NB4 (cell line): ENCODE data around the gene HGS.

Source experiments
- DNase-seq: peaks from one replicate; pipeline ENCODE4 v3.0.0; 2010; ENCODE audit warnings: low read depth
- H3K4me3 ChIP-seq: one replicate; pipeline ENCODE4 v1.5.1; 2011; ENCODE audit warnings: mild to moderate bottlenecking, low read depth, low read length, moderate library complexity
- CTCF ChIP-seq: IDR thresholded peaks from one replicate; pipeline ENCODE4 v1.5.1; 2012; ENCODE audit warnings: low read depth, low read length
- MAX ChIP-seq: IDR thresholded peaks from 2 replicates; pipeline ENCODE4 v1.6.1; 2011; ENCODE audit warnings: low read depth, low read length
- MYC ChIP-seq: IDR thresholded peaks from 2 replicates; pipeline ENCODE4 v1.6.1; 2011; ENCODE audit warnings: low read depth, low read length
- POLR2A ChIP-seq: IDR thresholded peaks from 2 replicates; pipeline ENCODE4 v1.6.1; 2011; ENCODE audit warnings: mild to moderate bottlenecking; ENCODE audit not compliant: insufficient read length; ENCODE audit errors: extremely low read depth

The HGS gene

GRCh38 chr17:81652906-81653771, 30.7 kb upstream of the HGS start:
- DNase-seq: no peak
- no peak overlapping the region for H3K4me3 ChIP-seq
- TF ChIP-seq MAX (peak; percentile 13; the same call in 1 of the 2 replicates), POLR2A (no peak)

GRCh38 chr17:81655378-81656117, 28.3 kb upstream of the HGS start:
- no peak for DNase-seq
- no peak overlapping the region for H3K4me3 ChIP-seq
- TF ChIP-seq MAX: no peak
- TF ChIP-seq CTCF: no peak
- TF ChIP-seq POLR2A: no peak
- no peak for TF ChIP-seq MYC

GRCh38 chr17:81656118-81656743, 27.6 kb upstream of the HGS start, which contains the start of gene PDE6G:
Gene PDE6G, minus strand, starts transcription at chr17:81656542. Its CDS starts 3,237 bp downstream, at chr17:81653305.
- DNase-seq: peak; percentile 71
- no peak within 1 kb of the TSS for H3K4me3 ChIP-seq
- TF ChIP-seq CTCF (no peak), MAX (no peak), MYC (no peak), POLR2A (no peak)

- DNase-seq: peak; percentile 65
- TF ChIP-seq POLR2A: no peak
- no peak for TF ChIP-seq CTCF
- no peak for TF ChIP-seq MAX
- TF ChIP-seq MYC: no peak
- H3K4me3 ChIP-seq: no peak overlapping the region
Measured at GRCh38 chr17:81656835-81657234, 27.0 kb upstream of the HGS start.

- no peak overlapping the region for H3K4me3 ChIP-seq
- TF ChIP-seq MAX: no peak
- no peak for TF ChIP-seq POLR2A
- no peak for TF ChIP-seq MYC
- no peak for TF ChIP-seq CTCF
- DNase-seq: no peak
Measured at GRCh38 chr17:81659038-81659437, 24.8 kb upstream of the HGS start.
